H9 (cell line): ENCODE data around the gene FAM114A1. TPM values are rescaled to one million over a fixed set of nuclear protein-coding genes. Genes with fewer than 3 reads are reported as not detected.

ENCODE experiments used
- DNase-seq: peaks from one replicate; pipeline ENCODE4 v3.0.0-alpha.2; 2017
- H2AFZ ChIP-seq: one replicate; pipeline ENCODE4 v1.6.1; 2013; ENCODE audit warnings: mild to moderate bottlenecking, low read length, control low read depth, moderate library complexity
- H2AK5ac ChIP-seq: 2 replicates; pipeline ENCODE4 v1.6.1; 2013; ENCODE audit warnings: low read length, control low read depth, mixed read lengths; ENCODE audit not compliant: insufficient read length
- H2BK120ac ChIP-seq: one replicate; pipeline ENCODE4 v1.6.1; 2013; ENCODE audit warnings: low read depth, mild to moderate bottlenecking, low read length, control low read depth, inconsistent platforms; ENCODE audit not compliant: poor library complexity, severe bottlenecking
- H2BK12ac ChIP-seq: 2 replicates; pipeline ENCODE4 v1.6.1; 2013; ENCODE audit warnings: low read length, control low read depth, mixed read lengths, low read depth; ENCODE audit not compliant: insufficient read length
- H2BK15ac ChIP-seq: 2 replicates; pipeline ENCODE4 v1.6.1; 2013; ENCODE audit warnings: low read depth, low read length, control low read depth
- H2BK20ac ChIP-seq: one replicate; pipeline ENCODE4 v1.6.1; 2013; ENCODE audit warnings: low read depth, mild to moderate bottlenecking, low read length, control low read depth, inconsistent platforms; ENCODE audit not compliant: poor library complexity, severe bottlenecking
- H2BK5ac ChIP-seq: 2 replicates; pipeline ENCODE4 v1.6.1; 2013; ENCODE audit warnings: low read length, control low read depth, mixed read lengths; ENCODE audit not compliant: insufficient read length
- H3K14ac ChIP-seq: 2 replicates; pipeline ENCODE4 v1.6.1; 2013; ENCODE audit warnings: low read length, control low read depth; ENCODE audit not compliant: insufficient read depth
- H3K18ac ChIP-seq: 2 replicates; pipeline ENCODE4 v1.6.1; 2013; ENCODE audit warnings: low read depth, mild to moderate bottlenecking, mixed read lengths, low read length, control low read depth; ENCODE audit not compliant: insufficient read length
- H3K23ac ChIP-seq: 2 replicates; pipeline ENCODE4 v1.6.1; 2013; ENCODE audit warnings: low read length, control low read depth, mixed read lengths, low read depth; ENCODE audit not compliant: insufficient read length
- H3K23me2 ChIP-seq: 2 replicates; pipeline ENCODE4 v1.6.1; 2013; ENCODE audit warnings: low read depth, mild to moderate bottlenecking, mixed read lengths, low read length, control low read depth; ENCODE audit not compliant: insufficient read length, poor library complexity, severe bottlenecking
- H3K27ac ChIP-seq: 2 replicates; pipeline ENCODE4 v1.5.1; 2013; ENCODE audit warnings: low read length, control low read depth, mixed read lengths, low read depth; ENCODE audit not compliant: insufficient read length
- H3K27me3 ChIP-seq: 2 replicates; pipeline ENCODE4 v1.6.1; 2013; ENCODE audit warnings: low read length, control low read depth, inconsistent platforms; ENCODE audit not compliant: insufficient read depth
- H3K4ac ChIP-seq: 2 replicates; pipeline ENCODE4 v1.6.1; 2013; ENCODE audit warnings: low read depth, mild to moderate bottlenecking, control low read depth, inconsistent platforms, low read length, moderate library complexity
- H3K4me1 ChIP-seq: 2 replicates; pipeline ENCODE4 v1.6.1; 2013; ENCODE audit warnings: low read length, control low read depth, inconsistent platforms; ENCODE audit not compliant: insufficient read depth
- H3K4me2 ChIP-seq: 2 replicates; pipeline ENCODE4 v1.6.1; 2013; ENCODE audit warnings: low read length, control low read depth, mixed read lengths; ENCODE audit not compliant: insufficient read length, insufficient read depth
- H3K56ac ChIP-seq: 2 replicates; pipeline ENCODE4 v1.6.1; 2013; ENCODE audit warnings: low read depth, mild to moderate bottlenecking, mixed read lengths, low read length, control low read depth; ENCODE audit not compliant: insufficient read length
- H3K79me1 ChIP-seq: 2 replicates; pipeline ENCODE4 v1.6.1; 2013; ENCODE audit warnings: low read depth, mild to moderate bottlenecking, moderate library complexity, low read length, control low read depth, inconsistent platforms; ENCODE audit not compliant: insufficient read depth, poor library complexity, severe bottlenecking
- H3K79me2 ChIP-seq: 2 replicates; pipeline ENCODE4 v1.6.1; 2013; ENCODE audit warnings: low read length, control low read depth, inconsistent platforms; ENCODE audit not compliant: insufficient read depth
- H3K9ac ChIP-seq: 2 replicates; pipeline ENCODE4 v1.6.1; 2013; ENCODE audit warnings: low read length, control low read depth, mixed read lengths; ENCODE audit not compliant: insufficient read length; ENCODE audit errors: extremely low read depth
- H3K9me3 ChIP-seq: one replicate; pipeline ENCODE4 v1.6.1; 2013; ENCODE audit warnings: low read depth, low read length, inconsistent platforms; ENCODE audit not compliant: control insufficient read depth
- H3T11ph ChIP-seq: one replicate; pipeline ENCODE4 v1.6.1; 2013; ENCODE audit warnings: mild to moderate bottlenecking, low read length, control low read depth, inconsistent platforms
- H4K20me1 ChIP-seq: one replicate; pipeline ENCODE4 v1.6.1; 2013; ENCODE audit not compliant: control insufficient read depth, insufficient read length, insufficient read depth
- H4K5ac ChIP-seq: 2 replicates; pipeline ENCODE4 v1.6.1; 2013; ENCODE audit warnings: low read depth, mild to moderate bottlenecking, mixed read lengths, low read length, control low read depth; ENCODE audit not compliant: insufficient read length
- H4K8ac ChIP-seq: replicated peaks from 2 replicates; pipeline ENCODE4 v1.6.1; 2013; ENCODE audit warnings: low read length, control low read depth, mixed read lengths, low read depth; ENCODE audit not compliant: insufficient read length
- H4K91ac ChIP-seq: 2 replicates; pipeline ENCODE4 v1.6.1; 2013; ENCODE audit warnings: low read depth, mild to moderate bottlenecking, moderate library complexity, mixed read lengths, low read length, control low read depth; ENCODE audit not compliant: insufficient read length
- H3K27ac Mint-ChIP-seq, 3 experiments: 2 replicates in 2 of 3; 3 replicates in 1 of 3; pipeline ENCODE4 v1.8.0; 2020 to 2021; ENCODE audit warnings: mixed read lengths in 3 of 3, mild to moderate bottlenecking in 1 of 3, moderate library complexity in 1 of 3
- H3K27me3 Mint-ChIP-seq: 2 replicates; pipeline ENCODE4 v1.8.0; 2021; ENCODE audit warnings: low read depth, mild to moderate bottlenecking, moderate library complexity, mixed read lengths
- H3K36me3 Mint-ChIP-seq, 3 experiments: 2 replicates in 2 of 3; 3 replicates in 1 of 3; pipeline ENCODE4 v1.8.0; 2020 to 2021; ENCODE audit warnings: low read depth in 3 of 3, mixed read lengths in 3 of 3; ENCODE audit not compliant: insufficient read depth in 1 of 3
- H3K4me1 Mint-ChIP-seq, 2 experiments: 2 replicates each; pipeline ENCODE4 v1.8.0; 2020; ENCODE audit warnings: mixed read lengths in 2 of 2
- H3K4me3 Mint-ChIP-seq, 2 experiments: 2 replicates in 1 of 2; 3 replicates in 1 of 2; pipeline ENCODE4 v1.8.0; 2020 to 2021; ENCODE audit warnings: mild to moderate bottlenecking in 2 of 2, mixed read lengths in 2 of 2, moderate library complexity in 1 of 2
- H3K9me3 Mint-ChIP-seq, 2 experiments: 2 replicates in 1 of 2; 3 replicates in 1 of 2; pipeline ENCODE4 v1.8.0; 2020; ENCODE audit warnings: mild to moderate bottlenecking in 2 of 2, mixed read lengths in 2 of 2, moderate library complexity in 1 of 2
- WGBS: extraction: QIAGEN DNeasy Blood & Tissue Kit; methylation state at CpG from one replicate; pipeline ENCODE4 v1.1.7; 2013; ENCODE audit warnings: missing lambda C conversion rate, low lambda C conversion rate, mixed read lengths; ENCODE audit not compliant: insufficient read length; ENCODE audit errors: extremely low coverage; 5-methylcytosine and 5-hydroxymethylcytosine counted together
- total RNA-seq: library from RNA; stranded (reverse); gene quantifications from 2 replicates; pipeline ENCODE4 v1.2.1, GENCODE V29; 2021
- TF ChIP-seq, protein P1 (sequence below): fragments of 200-600 bp; sonication (generic); conservative IDR thresholded peaks from 3 replicates; pipeline ENCODE4 v1.8.0; 2021; ENCODE audit warnings: antibody characterized with exemption, mild to moderate bottlenecking

Gene FAM114A1
- total RNA-seq, 1 experiment from 2014 or later, result 9.9 TPM

DNA sequence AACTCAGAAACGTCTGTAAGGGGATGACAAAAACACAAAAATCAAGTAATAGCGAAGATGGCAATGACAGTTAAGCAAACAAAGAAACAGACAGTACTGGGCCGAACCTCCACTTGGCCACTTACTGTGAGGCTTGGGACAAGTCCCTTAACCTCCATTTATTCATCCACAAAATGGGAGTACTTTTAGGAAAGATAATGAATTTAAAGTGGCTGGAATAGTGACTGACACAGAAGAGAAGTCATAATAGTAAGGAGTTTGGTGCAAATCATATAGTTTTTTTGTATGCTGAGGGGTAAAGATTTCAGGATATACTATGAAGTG is 9.5 kb upstream of the FAM114A1 start:
- H2BK120ac ChIP-seq, result no peak overlapping the region
- 0 out of 7 replicates have a peak overlapping the region, but pooled peaks of 1 of the 3 experiments have one; percentile 2 for H3K27ac Mint-ChIP-seq
- H3K27me3 ChIP-seq, result no peaks in the 10 kb centered on the region
- H3T11ph ChIP-seq, result no peak overlapping the region
- no peaks in the 10 kb centered on the region for H4K20me1 ChIP-seq
- no peak overlapping the region for H3K4me2 ChIP-seq
- H4K5ac ChIP-seq, result no peak overlapping the region
- H3K9me3 Mint-ChIP-seq, result no peaks in the 10 kb centered on the region
- no peaks in the 10 kb centered on the region for H3K79me1 ChIP-seq
- H3K23me2 ChIP-seq, result no peaks in the 10 kb centered on the region
- no peak overlapping the region for H2AK5ac ChIP-seq
- H2AFZ ChIP-seq, result no peak overlapping the region
- H3K79me2 ChIP-seq, result no peaks in the 10 kb centered on the region
- H2BK20ac ChIP-seq, result no peak overlapping the region
- H3K4ac ChIP-seq, result no peak overlapping the region
- no peak overlapping the region for H3K14ac ChIP-seq
- no peaks in the 10 kb centered on the region for H3K9me3 ChIP-seq
- H4K8ac ChIP-seq, result no peak overlapping the region
- no peak for DNase-seq
- no peak overlapping the region for H3K18ac ChIP-seq
- H4K91ac ChIP-seq, result no peak overlapping the region
- no peak overlapping the region for H2BK5ac ChIP-seq
- no peaks in the 10 kb centered on the region; the same call in 1 of the 2 replicates for H3K27me3 Mint-ChIP-seq
- no peaks in the 10 kb centered on the region for H3K36me3 Mint-ChIP-seq
- TF ChIP-seq, protein P1, sequence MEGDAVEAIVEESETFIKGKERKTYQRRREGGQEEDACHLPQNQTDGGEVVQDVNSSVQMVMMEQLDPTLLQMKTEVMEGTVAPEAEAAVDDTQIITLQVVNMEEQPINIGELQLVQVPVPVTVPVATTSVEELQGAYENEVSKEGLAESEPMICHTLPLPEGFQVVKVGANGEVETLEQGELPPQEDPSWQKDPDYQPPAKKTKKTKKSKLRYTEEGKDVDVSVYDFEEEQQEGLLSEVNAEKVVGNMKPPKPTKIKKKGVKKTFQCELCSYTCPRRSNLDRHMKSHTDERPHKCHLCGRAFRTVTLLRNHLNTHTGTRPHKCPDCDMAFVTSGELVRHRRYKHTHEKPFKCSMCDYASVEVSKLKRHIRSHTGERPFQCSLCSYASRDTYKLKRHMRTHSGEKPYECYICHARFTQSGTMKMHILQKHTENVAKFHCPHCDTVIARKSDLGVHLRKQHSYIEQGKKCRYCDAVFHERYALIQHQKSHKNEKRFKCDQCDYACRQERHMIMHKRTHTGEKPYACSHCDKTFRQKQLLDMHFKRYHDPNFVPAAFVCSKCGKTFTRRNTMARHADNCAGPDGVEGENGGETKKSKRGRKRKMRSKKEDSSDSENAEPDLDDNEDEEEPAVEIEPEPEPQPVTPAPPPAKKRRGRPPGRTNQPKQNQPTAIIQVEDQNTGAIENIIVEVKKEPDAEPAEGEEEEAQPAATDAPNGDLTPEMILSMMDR, result no peak
- no peak overlapping the region for H3K9ac ChIP-seq
- WGBS, result no CpG with 5 or more reads among the region's 3 CpGs
- H3K4me1 Mint-ChIP-seq, result peaks cover 16 to 19% of the 10 kb centered on the region in 2 experiments; a peak in 3 of 4 replicates
- no peak overlapping the region for H2BK12ac ChIP-seq
- H3K4me3 Mint-ChIP-seq, result no peak overlapping the region
- H3K23ac ChIP-seq, result no peak overlapping the region
- no peak overlapping the region for H3K56ac ChIP-seq
- H3K27ac ChIP-seq, result no peak overlapping the region
- H2BK15ac ChIP-seq, result no peak overlapping the region
- no peaks in the 10 kb centered on the region; the same call in 1 of the 2 replicates for H3K4me1 ChIP-seq
